HG02938 (cell line): ENCODE results near the gene ZNF286A.
"Not testable (repeated sequence)": the region's sequence is repeated elsewhere in the genome, so short reads cannot be mapped to it uniquely, and the experiment has no call there.

ENCODE experiments used
- ATAC-seq: cut with Tn5 transposase; IDR thresholded peaks from one replicate; pipeline ENCODE4 v1.9.1; 2021; ENCODE audit warnings: mild to moderate bottlenecking, moderate library complexity; ENCODE audit not compliant: unreplicated experiment

The ZNF286A gene

DNA sequence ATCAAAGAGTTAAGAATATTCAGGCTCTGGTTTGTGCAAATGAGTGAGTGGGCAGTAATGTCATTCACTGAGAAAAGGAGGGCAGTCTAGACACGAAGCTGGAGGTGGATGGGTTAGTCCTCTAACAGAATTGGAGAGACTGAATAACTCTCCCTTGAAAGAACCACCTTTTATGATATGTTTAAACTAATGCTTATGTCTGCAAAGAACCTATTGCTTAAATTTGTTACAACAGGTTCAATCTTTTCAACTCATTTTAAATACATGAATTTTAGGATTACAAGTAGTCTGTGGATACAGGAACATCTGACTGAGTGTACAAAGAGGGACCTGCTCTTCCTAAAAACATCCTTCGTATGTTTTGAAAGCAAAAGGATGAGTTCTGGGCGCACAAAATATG lies 585 bp upstream of the ZNF286A start:
- ATAC-seq: not testable (repeated sequence)

DNA sequence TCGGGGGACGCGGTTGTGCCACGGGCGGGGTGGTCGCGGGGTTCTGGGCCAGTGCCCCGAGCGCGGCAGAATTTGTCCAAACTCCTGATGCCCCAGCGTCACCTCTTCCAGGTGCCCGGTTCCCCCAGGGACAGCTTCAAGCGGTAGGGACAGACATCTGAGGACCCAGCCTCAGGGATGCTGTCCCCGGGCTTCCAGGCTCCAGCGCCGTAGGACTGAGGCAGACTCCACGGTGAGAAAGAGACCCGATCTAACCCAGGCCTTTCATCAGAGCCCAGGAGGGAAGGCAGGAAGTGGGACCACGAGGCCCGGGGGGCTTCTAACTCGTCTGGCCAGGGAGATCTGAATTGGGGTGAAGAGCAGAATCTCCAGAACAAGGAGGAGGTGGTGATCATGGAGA lies 385 bp downstream of the ZNF286A start:
- not testable (repeated sequence) for ATAC-seq

DNA sequence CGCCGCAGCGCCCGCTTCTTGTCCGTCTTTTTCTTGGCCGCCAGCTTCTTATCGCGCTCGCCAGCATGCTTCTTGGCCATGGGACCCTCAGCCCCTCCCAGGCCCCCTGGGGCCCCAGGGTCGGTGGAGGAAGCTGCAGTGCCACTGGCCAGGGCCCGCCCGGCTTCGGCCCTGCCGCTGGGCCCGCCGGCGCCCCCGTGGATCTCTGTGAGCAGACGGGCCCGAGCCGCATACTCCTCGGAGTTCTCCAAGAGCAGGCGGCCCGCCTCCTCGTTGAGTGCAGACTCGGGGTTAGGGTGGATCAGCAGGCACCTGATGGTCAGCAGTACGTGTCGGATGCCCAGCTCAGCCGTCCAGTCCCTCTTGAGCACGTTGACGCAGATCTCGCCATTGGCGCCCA lies 4.7 kb downstream of the ZNF286A start:
- ATAC-seq: not testable (repeated sequence)

DNA sequence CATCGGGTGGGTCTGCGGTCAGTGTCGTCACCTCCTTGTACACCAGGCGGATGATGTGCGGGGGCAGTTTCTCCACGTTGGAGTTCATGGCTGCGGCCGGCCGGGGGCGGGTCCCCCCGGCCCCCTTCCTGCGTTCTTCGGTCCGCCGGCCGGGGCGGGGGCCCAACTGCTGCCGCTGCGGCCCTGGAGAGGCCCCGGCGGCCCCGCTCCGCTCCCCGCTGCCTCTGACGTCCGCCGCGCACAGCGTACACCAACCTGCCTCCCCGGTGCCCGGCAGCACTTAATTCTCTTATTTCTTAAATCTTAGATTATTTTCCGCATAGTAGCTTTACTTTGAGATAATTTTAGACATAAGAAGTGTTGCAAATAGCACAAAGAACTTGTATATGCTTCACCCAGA lies 5.3 kb downstream of the ZNF286A start:
- not testable (repeated sequence) for ATAC-seq

GRCh38 chr17:15708879-15709278 lies 9.3 kb downstream of the ZNF286A start:
- ATAC-seq: not testable (repeated sequence)

GRCh38 chr17:15716601-15717563 lies 17.3 kb downstream of the ZNF286A start:
- ATAC-seq: not testable (repeated sequence)

DNA sequence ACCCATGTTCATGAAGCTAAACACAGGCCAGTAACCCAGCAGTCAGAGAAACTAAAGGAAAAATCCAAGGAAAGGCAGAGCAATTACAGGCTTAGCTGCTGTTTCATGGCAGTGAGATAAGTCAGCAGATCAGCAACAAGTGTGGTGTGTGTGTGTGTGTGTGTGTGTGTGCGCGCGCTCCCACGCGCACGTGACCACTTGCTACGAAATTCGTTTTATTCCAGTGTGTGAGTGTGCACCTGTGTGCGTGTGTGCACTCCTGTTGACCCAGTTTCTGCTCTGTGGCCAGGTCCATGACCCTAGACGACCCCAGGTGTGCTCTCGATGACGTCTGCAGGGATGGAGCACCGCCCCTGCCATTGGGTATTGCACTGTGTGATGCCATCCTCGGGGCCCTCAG lies 31.0 kb downstream of the ZNF286A start:
- not testable (repeated sequence) for ATAC-seq

- ATAC-seq: not testable (repeated sequence)
Measured at GRCh38 chr17:15731900-15732299, 32.3 kb downstream of the ZNF286A start, which contains the start of gene TBC1D26. Gene TBC1D26, plus strand, starts transcription at chr17:15732283. Its CDS starts 3,066 bp downstream, at chr17:15735349.

GRCh38 chr17:15733174-15733789 lies 33.7 kb downstream of the ZNF286A start:
- not testable (repeated sequence) for ATAC-seq

DNA sequence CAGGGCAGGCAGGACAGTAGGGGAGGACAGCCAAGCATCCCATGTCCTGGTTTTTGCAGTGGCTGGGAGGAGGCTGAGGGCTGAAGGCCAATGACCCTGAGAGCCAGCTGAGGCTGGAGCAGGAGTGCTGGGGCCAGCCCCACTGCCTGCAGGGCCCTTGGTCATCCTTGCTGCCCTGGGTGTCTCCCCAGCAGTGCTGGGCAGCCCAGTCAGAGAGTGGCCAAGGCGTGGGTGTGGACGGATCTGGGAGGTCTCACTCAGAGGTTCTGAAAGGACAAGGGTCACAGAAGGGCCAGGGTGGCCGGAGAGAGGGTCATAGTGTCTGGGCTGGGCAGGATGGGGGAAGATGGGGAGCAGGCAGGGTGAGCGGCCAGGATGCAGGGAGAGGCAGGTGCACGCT lies 37.0 kb downstream of the ZNF286A start:
- ATAC-seq: not testable (repeated sequence)

- ATAC-seq: no peak
Measured at GRCh38 chr17:15738066-15738465, 38.5 kb downstream of the ZNF286A start.

DNA sequence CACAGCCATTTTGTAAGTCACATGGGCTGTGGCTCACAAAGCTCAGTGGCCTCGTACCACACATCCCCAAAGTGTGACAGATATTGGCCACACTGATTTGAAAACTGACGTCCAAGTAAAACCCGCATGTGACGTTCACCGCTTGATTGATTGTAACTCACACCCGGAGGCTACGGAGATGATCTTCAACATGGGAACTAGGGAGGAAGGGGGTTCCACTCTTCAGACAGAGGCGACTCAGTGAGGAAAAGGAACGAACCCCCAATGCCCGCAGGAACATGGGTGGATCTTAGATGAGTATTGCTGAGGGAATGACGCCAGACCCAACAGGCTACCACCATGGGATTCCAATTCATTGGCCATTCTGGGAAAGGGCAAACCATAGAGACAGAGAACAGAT lies 39.7 kb downstream of the ZNF286A start:
- not testable (repeated sequence) for ATAC-seq

DNA sequence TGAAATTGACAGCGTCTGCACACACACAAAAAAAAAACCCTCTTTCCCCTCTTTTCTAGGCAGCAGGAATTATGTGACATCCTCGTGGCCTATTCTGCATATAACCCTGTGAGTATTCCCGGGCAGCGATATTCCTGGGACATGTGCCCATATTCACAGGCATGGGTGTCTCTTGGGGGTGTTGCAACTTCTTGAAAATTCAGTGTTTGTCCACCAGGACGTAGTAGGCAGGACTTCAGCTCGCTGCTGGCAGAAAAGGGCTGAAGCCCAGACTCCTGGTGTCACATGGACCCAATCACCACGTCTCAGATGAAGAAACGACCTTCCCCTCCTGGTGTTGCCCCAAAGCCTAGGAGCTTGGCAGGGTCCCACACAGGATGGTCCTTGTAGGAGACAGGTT lies 40.5 kb downstream of the ZNF286A start:
- not testable (repeated sequence) for ATAC-seq

GRCh38 chr17:15740570-15741120 lies 41.1 kb downstream of the ZNF286A start:
- ATAC-seq: no peak

- ATAC-seq: no peak
Measured at GRCh38 chr17:15741624-15742023, 42.1 kb downstream of the ZNF286A start.

GRCh38 chr17:15742051-15742795 lies 42.7 kb downstream of the ZNF286A start:
- ATAC-seq: no peak

DNA sequence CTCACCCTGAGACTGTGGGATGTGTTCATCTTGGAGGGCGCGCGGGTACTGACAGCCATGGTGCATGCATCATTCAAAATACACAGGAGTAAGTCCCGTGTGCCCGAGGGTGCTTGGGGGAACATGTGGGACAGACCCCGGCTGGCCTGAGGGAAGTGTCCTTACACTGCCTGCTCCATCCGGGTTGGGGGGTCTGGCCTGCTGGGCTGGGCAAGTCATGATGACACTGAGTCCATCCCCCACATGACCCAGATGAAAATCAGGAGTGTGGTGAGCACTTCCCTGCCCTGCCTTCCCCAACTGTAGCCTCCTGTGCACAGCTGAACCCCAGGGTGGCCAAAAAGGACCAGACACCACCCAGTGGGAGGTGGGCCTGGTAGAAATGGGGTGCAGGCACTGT lies 43.4 kb downstream of the ZNF286A start:
- ATAC-seq: no peak

DNA sequence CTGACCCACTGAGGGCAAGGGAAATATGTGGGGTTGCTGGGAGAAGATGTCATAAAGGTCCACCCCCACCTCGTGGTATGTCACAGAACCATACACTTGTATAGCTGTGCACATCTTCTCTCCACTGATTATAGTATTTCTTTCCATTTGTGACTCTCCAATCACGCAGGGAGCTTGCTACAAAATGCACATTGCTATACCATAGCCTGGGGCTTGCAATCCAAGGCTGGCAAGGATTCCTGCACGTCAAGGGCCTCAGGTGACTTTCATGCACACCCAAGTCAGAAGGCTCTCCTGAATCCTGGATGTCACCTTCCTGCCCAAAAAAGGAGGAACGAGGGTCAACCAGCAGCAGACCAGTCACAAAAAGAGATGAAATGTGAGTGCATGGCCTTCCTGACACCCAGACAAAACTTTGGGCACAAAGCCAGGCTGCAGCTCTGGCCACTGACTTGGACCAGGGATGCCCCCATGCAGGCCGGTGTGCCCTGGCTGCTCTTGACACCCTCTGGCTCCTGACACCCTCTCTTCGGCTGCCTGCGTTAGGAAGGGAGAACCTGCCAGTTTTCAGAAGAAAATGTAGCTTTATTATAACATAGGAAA lies 44.6 kb downstream of the ZNF286A start:
- ATAC-seq: no peak

DNA sequence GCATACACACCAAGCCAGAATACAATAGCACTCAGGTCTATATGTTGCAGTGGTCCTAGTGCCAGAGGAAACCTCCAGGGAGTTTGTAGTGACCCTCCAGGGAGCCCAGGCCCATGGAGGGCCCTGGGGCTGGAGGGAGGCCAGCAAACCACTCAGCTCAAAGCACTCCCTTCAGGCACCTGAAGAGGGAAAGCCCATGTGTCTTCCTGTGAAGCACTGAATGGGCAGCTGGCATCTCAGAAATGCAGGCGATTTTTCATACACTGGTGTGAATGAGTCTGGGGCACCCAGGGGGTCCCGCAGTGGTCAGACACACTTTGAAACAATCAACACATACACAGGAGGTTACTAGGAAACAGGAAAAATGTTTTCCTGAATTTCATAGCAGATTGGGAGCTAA lies 45.3 kb downstream of the ZNF286A start:
- no peak for ATAC-seq

DNA sequence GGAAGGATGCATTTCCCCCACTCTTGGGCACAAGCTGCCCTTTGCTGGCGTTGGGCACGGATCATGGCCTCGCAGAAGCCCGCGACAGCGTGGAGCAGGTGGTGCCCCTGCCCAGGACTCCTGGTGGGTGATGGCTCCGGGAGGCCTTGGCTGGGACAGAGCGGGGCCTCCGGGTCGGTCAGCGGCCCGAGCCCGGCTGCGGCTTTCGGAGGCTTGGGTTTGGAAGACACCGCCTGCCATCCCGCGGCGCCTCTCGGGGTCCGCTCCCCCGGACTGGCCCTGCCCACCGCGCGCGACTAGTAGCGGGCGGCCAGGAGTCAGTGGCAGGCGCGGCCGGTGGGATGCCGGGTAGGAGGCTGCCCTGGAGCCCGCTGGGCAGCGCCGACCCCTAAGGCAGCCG lies 49.9 kb downstream of the ZNF286A start:
- not testable (repeated sequence) for ATAC-seq
